Ovary (tissue), 3 donors: ENCODE data around the gene SLC44A4.

Experiments
- POLR2A ChIP-seq: fragments of 450-650 bp; IDR thresholded peaks from one replicate; pipeline ENCODE4 v1.6.1; 2017; ENCODE audit warnings: antibody characterized with exemption, mild to moderate bottlenecking, moderate library complexity
- TF ChIP-seq, protein P1 (sequence below), 3 donors: fragments of 450-650 bp in 2 of 3; fragments of 200-600 bp in 1 of 3; IDR thresholded peaks; one replicate each; pipeline versions ENCODE4 v1.5.1 to v1.8.0; 2016 to 2022; ENCODE audit warnings: antibody characterized with exemption in 3 of 3, mild to moderate bottlenecking in 1 of 3
- donor health status: DM: no; HTN: no; CAD: no.

DNA sequence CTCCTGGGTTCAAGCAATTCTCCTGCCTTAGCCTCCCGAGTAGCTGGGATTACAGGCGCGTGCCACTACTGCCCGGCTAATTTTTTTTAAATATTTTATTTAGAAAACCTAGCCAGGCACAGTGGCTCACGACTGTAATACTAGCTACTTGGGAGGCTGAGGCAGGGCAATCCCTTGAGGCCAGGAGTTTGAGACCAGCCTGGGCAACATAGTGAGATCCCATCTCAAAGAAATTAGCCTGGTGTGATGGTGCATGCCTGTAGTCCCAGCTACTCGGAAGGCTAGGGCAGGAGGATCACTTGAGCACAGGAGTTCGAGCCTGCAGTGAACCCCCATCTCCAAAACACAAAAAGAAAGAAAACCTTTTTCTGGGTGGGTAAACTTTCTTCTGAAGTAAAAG, 2.4 kb downstream of the SLC44A4 start:
- no peak for TF ChIP-seq POLR2A
- TF ChIP-seq, protein P1, sequence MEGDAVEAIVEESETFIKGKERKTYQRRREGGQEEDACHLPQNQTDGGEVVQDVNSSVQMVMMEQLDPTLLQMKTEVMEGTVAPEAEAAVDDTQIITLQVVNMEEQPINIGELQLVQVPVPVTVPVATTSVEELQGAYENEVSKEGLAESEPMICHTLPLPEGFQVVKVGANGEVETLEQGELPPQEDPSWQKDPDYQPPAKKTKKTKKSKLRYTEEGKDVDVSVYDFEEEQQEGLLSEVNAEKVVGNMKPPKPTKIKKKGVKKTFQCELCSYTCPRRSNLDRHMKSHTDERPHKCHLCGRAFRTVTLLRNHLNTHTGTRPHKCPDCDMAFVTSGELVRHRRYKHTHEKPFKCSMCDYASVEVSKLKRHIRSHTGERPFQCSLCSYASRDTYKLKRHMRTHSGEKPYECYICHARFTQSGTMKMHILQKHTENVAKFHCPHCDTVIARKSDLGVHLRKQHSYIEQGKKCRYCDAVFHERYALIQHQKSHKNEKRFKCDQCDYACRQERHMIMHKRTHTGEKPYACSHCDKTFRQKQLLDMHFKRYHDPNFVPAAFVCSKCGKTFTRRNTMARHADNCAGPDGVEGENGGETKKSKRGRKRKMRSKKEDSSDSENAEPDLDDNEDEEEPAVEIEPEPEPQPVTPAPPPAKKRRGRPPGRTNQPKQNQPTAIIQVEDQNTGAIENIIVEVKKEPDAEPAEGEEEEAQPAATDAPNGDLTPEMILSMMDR (IDR thresholded peaks at IDR 0.05) = no peak
